Natural killer cell (primary cell): ENCODE results near the gene RAI14. TPM values are rescaled to one million over a fixed set of nuclear protein-coding genes. Genes with fewer than 3 reads are reported as not detected.

Experiments used
- ATAC-seq, 3 donors: fragments of 150-1000 bp in 2 of 3; fragments of 200-7000 bp in 1 of 3; cut with Tn5 transposase; 1 replicate in 1 of 3; 2 replicates in 2 of 3; pipeline ENCODE4 v1.10.0; 2021; ENCODE audit warnings: mild to moderate bottlenecking in 2 of 3, moderate library complexity in 2 of 3
- DNase-seq, 2 donors: peaks; one replicate each; pipeline versions ENCODE4 v3.0.0 to v3.0.0-alpha.2; 2013 to 2021; ENCODE audit warnings: mixed read lengths in 1 of 2
- H3K27ac ChIP-seq: one replicate; pipeline ENCODE4 v1.5.1; 2013; ENCODE audit warnings: mild to moderate bottlenecking, low read length
- H3K27me3 ChIP-seq: one replicate; pipeline ENCODE4 v1.6.1; 2013; ENCODE audit warnings: low read length; ENCODE audit not compliant: control insufficient read depth, insufficient read depth
- H3K36me3 ChIP-seq: one replicate; pipeline ENCODE4 v1.6.1; 2013; ENCODE audit warnings: low read length; ENCODE audit not compliant: control insufficient read depth, insufficient read depth
- H3K4me1 ChIP-seq: one replicate; pipeline ENCODE4 v1.6.1; 2013; ENCODE audit warnings: low read length; ENCODE audit not compliant: control insufficient read depth, insufficient read depth
- H3K4me3 ChIP-seq: one replicate; pipeline ENCODE4 v1.5.1; 2013; ENCODE audit warnings: low read length
- H3K9me3 ChIP-seq: one replicate; pipeline ENCODE4 v1.6.1; 2013; ENCODE audit warnings: low read length; ENCODE audit not compliant: control insufficient read depth, insufficient read depth
- H3K27ac Mint-ChIP-seq, 2 donors: one replicate each; pipeline ENCODE4 v1.8.0; 2022; ENCODE audit warnings: mild to moderate bottlenecking in 2 of 2, mixed read lengths in 2 of 2, moderate library complexity in 1 of 2
- H3K27me3 Mint-ChIP-seq, 2 donors: one replicate each; pipeline ENCODE4 v1.8.0; 2022; ENCODE audit warnings: low read depth in 2 of 2, mixed read lengths in 2 of 2
- H3K36me3 Mint-ChIP-seq: one replicate; pipeline ENCODE4 v1.8.0; 2022; ENCODE audit warnings: mixed read lengths
- H3K4me1 Mint-ChIP-seq, 2 donors: one replicate each; pipeline ENCODE4 v1.8.0; 2022; ENCODE audit warnings: mixed read lengths in 2 of 2
- H3K4me3 Mint-ChIP-seq: one replicate; pipeline ENCODE4 v1.8.0; 2022; ENCODE audit warnings: mild to moderate bottlenecking, moderate library complexity, mixed read lengths
- H3K9me3 Mint-ChIP-seq, 2 donors: one replicate each; pipeline ENCODE4 v1.8.0; 2022; ENCODE audit warnings: mixed read lengths in 2 of 2
- WGBS: methylation state at CpG from one replicate; pipeline ENCODE4 v1.1.7; 2013; ENCODE audit warnings: missing lambda C conversion rate; ENCODE audit not compliant: insufficient coverage; 5-methylcytosine and 5-hydroxymethylcytosine counted together
- intact Hi-C: fragments of 100-400 bp; cut with micrococcal nuclease; formaldehyde crosslinking; loops from one replicate; pipeline ENCODE4 v1.14.2; 2022
- total RNA-seq, 4 donors: library from RNA; stranded (reverse); fragments of 120-200 nt in 1 of 4; gene quantifications; one replicate each; pipeline versions ENCODE4 v1.2.3 to v1.2.4, GENCODE V29; 2013 to 2022
- TF ChIP-seq, protein P1 (sequence below): fragments of 200-600 bp; IDR thresholded peaks from one replicate; pipeline ENCODE4 v1.8.0; 2022; ENCODE audit warnings: antibody characterized with exemption

Gene RAI14
- total RNA-seq, 3 donors from 2014 or later (not counting 1 experiment from before 2014, with no cell fraction given) = 0.40 to 2.9 (median 2.8) TPM

DNA sequence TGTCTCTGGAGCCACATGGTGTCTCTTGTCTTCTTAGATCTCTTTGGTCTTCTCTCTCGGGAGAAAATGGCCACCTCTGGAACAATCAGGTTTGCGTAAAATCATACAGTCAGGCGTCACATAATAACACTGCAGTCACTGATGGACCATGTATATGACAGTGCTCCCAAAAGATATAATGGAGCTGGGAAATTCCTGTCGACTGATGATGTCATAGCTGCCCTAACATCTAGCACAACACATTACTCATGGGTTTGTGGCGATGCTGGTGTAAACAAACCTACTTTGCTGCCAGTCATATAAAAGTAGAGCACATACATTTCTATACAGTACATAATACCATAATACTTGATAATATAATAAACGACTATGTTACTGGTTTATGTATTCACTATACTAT lies 30.1 kb upstream of the RAI14 start:
- 72% methylated on average over 4 of the region's 6 CpGs for WGBS
- ATAC-seq = no peak

DNA sequence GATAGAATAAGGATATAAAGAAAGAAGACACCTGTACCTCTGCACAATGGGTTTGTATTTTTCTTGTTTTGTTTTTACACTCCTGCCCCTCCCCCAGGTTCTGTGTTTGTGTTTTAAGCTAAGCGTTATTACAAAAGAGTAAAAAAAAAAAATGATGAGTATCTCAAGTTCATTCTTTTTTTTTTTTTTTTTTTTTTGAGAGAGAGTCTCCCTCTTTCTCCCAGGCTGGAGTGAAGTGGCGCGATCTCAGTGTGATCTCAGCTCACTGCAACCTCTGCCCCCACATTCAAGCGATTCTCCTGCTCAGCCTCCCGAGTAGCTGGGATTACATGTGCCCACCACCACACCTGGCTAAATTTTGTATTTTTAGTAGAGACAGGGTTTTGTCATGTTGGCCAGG lies 29.4 kb upstream of the RAI14 start:
- H3K36me3 ChIP-seq = no peaks in the 10 kb centered on the region
- no peaks in the 10 kb centered on the region for H3K9me3 Mint-ChIP-seq
- no peaks in the 10 kb centered on the region for H3K27me3 ChIP-seq
- H3K27ac Mint-ChIP-seq = no peak overlapping the region
- 80% methylated on average over 3 of the region's 5 CpGs for WGBS
- ATAC-seq (no peak), DNase-seq (no peak)
- H3K27ac ChIP-seq = no peak overlapping the region
- peaks cover 17 to 19% of the 10 kb centered on the region in 2 donors for H3K27me3 Mint-ChIP-seq
- no peaks in the 10 kb centered on the region for H3K9me3 ChIP-seq
- no peaks in the 10 kb centered on the region for H3K4me1 ChIP-seq
- no peaks in the 10 kb centered on the region for H3K36me3 Mint-ChIP-seq
- no peaks in the 10 kb centered on the region for H3K4me1 Mint-ChIP-seq
- H3K4me3 Mint-ChIP-seq = no peak overlapping the region
- no peak overlapping the region for H3K4me3 ChIP-seq
- TF ChIP-seq, protein P1, sequence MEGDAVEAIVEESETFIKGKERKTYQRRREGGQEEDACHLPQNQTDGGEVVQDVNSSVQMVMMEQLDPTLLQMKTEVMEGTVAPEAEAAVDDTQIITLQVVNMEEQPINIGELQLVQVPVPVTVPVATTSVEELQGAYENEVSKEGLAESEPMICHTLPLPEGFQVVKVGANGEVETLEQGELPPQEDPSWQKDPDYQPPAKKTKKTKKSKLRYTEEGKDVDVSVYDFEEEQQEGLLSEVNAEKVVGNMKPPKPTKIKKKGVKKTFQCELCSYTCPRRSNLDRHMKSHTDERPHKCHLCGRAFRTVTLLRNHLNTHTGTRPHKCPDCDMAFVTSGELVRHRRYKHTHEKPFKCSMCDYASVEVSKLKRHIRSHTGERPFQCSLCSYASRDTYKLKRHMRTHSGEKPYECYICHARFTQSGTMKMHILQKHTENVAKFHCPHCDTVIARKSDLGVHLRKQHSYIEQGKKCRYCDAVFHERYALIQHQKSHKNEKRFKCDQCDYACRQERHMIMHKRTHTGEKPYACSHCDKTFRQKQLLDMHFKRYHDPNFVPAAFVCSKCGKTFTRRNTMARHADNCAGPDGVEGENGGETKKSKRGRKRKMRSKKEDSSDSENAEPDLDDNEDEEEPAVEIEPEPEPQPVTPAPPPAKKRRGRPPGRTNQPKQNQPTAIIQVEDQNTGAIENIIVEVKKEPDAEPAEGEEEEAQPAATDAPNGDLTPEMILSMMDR = no peak
- intact Hi-C loops = no loop called here

More for the DNA sequence above, 30.1 kb upstream of the RAI14 start:
- Histone ChIP-seq H3K9me3 (no peaks in the 10 kb centered on the region), H3K27me3 (no peaks in the 10 kb centered on the region), H3K4me1 (no peaks in the 10 kb centered on the region), H3K36me3 (no peaks in the 10 kb centered on the region), H3K4me3 (no peak overlapping the region), H3K27ac (no peak overlapping the region)
- peaks cover 17 to 19% of the 10 kb centered on the region in 2 donors for H3K27me3 Mint-ChIP-seq
- intact Hi-C loops = no loop called here
- H3K4me1 Mint-ChIP-seq = no peaks in the 10 kb centered on the region
- DNase-seq = no peak
- H3K27ac Mint-ChIP-seq = no peak overlapping the region
- TF ChIP-seq, protein P1 = no peak
- H3K36me3 Mint-ChIP-seq = no peaks in the 10 kb centered on the region
- H3K9me3 Mint-ChIP-seq = no peaks in the 10 kb centered on the region
- H3K4me3 Mint-ChIP-seq = no peak overlapping the region

DNA sequence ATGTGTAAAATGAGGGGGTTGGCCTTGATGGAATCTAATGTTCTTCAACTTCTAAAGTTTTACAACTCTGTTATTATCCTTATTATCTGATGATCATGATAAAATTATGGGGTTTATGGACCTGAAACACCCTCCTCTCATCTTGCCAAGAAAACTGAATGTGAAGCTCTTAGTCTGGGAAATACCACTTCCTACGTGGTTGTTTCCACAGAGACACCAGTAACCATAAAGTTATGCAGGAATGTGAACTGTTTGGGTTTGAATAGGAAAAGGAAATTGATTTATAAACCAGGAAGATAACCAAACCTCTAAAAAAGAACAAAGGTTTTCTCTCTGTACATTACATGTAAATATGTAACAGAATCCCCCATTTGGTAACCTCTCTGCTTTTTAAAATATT lies 28.3 kb upstream of the RAI14 start:
- no peaks in the 10 kb centered on the region for H3K36me3 Mint-ChIP-seq
- H3K4me1 Mint-ChIP-seq = no peaks in the 10 kb centered on the region
- no peaks in the 10 kb centered on the region for H3K9me3 Mint-ChIP-seq

DNA sequence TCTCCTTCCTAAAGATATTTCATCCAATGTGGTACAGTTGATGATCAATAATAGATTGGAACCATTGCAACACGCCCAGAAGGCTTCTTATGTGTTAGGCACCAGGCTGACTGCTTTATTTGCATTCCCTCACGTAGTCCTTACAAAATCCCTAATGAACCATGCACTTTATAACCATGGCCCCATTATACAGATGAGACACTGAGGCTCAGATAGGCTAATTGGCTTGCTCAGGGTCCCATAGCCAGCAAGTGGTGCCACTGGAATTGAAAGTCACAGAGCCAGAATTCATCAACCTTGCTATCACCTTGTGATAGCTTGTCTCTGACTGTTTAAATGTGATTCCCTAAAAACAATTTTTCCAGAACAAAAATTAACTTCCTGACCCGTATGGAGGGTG lies 27.8 kb upstream of the RAI14 start:
- WGBS = 59% methylated on average over 2 of the region's 3 CpGs
- Mint-ChIP-seq H3K9me3 (no peaks in the 10 kb centered on the region), H3K27me3 (peaks cover 12 to 19% of the 10 kb centered on the region in 2 donors), H3K27ac (no peak overlapping the region), H3K36me3 (no peaks in the 10 kb centered on the region), H3K4me3 (no peak overlapping the region), H3K4me1 (no peaks in the 10 kb centered on the region)
- no peaks in the 10 kb centered on the region for H3K9me3 ChIP-seq
- TF ChIP-seq, protein P1 = no peak
- intact Hi-C loops = no loop called here
- no peak overlapping the region for H3K27ac ChIP-seq
- H3K27me3 ChIP-seq = no peaks in the 10 kb centered on the region
- no peaks in the 10 kb centered on the region for H3K4me1 ChIP-seq
- no peaks in the 10 kb centered on the region for H3K36me3 ChIP-seq
- no peak for DNase-seq
- no peak for ATAC-seq
- no peak overlapping the region for H3K4me3 ChIP-seq

More for the DNA sequence above, 28.3 kb upstream of the RAI14 start:
- TF ChIP-seq, protein P1 = no peak
- no peak for ATAC-seq
- Histone ChIP-seq H3K4me1 (no peaks in the 10 kb centered on the region), H3K9me3 (no peaks in the 10 kb centered on the region), H3K4me3 (no peak overlapping the region), H3K27ac (no peak overlapping the region), H3K27me3 (no peaks in the 10 kb centered on the region), H3K36me3 (no peaks in the 10 kb centered on the region)
- Mint-ChIP-seq H3K27me3 (peaks cover 12 to 19% of the 10 kb centered on the region in 2 donors), H3K4me3 (no peak overlapping the region), H3K27ac (no peak overlapping the region)
- intact Hi-C loops = no loop called here
- no peak for DNase-seq
- WGBS = no CpG with 5 or more reads among the region's 1 CpG
